Progenitor cell of endocrine pancreas (in vitro differentiated cells): ENCODE data around the gene RBSN. TPM values are rescaled to one million over a fixed set of nuclear protein-coding genes. Genes with fewer than 3 reads are reported as not detected.

Experiments
- DNase-seq: peaks from one replicate; pipeline ENCODE4 v3.0.0; 2021; ENCODE audit warnings: low spot score; ENCODE audit not compliant: unreplicated experiment
- H3K27ac Mint-ChIP-seq: 2 replicates; pipeline ENCODE4 v1.8.0; 2021; ENCODE audit warnings: mild to moderate bottlenecking, moderate library complexity, mixed read lengths
- H3K27me3 Mint-ChIP-seq: 2 replicates; pipeline ENCODE4 v1.8.0; 2021; ENCODE audit warnings: mixed read lengths
- H3K36me3 Mint-ChIP-seq: 2 replicates; pipeline ENCODE4 v1.8.0; 2022; ENCODE audit warnings: mixed read lengths; ENCODE audit not compliant: insufficient read depth
- H3K4me1 Mint-ChIP-seq: 2 replicates; pipeline ENCODE4 v1.8.0; 2021; ENCODE audit warnings: low read depth, mixed read lengths
- H3K4me3 Mint-ChIP-seq: 2 replicates; pipeline ENCODE4 v1.8.0; 2021; ENCODE audit warnings: low read depth, mild to moderate bottlenecking, moderate library complexity, mixed read lengths
- H3K9me3 Mint-ChIP-seq: 2 replicates; pipeline ENCODE4 v1.8.0; 2021; ENCODE audit warnings: low read depth, mixed read lengths
- total RNA-seq: library from RNA; stranded (reverse); gene quantifications from 2 replicates; pipeline ENCODE4 v1.2.1, GENCODE V29; 2021
- TF ChIP-seq, protein P1 (sequence below): fragments of 200-600 bp; sonication (generic); IDR thresholded peaks from one replicate; pipeline ENCODE4 v1.5.0; 2021; ENCODE audit warnings: antibody characterized with exemption, mild to moderate bottlenecking; ENCODE audit not compliant: unreplicated experiment

RBSN gene
- total RNA-seq, 1 donor from 2014 or later: 26.2 TPM

DNA sequence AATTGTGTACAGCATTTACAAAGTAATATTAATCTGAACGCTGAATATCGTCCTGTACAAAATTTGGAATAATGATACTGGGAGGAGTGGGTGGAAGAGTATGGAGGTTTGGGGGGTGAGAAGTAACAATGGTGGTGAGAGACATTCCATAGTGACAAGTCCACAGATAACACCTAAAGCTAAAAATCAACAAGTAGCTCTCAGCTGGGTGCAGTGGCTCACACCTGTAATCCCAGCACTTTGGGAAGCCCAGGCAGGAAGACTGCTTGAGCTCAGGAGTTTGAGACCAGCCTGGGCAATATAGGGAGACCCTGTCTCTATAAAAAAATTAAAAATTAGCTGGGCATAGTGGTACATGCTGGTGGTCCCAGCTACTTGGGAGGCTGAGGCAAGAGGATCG is 38.9 kb downstream of the RBSN start:
- Mint-ChIP-seq H3K9me3 (no peaks in the 10 kb centered on the region), H3K4me1 (peaks cover 16% of the 10 kb centered on the region), H3K4me3 (no peak overlapping the region), H3K36me3 (peaks cover 19% of the 10 kb centered on the region), H3K27me3 (no peaks in the 10 kb centered on the region), H3K27ac (peak overlapping the region; percentile 22)
- TF ChIP-seq, protein P1, sequence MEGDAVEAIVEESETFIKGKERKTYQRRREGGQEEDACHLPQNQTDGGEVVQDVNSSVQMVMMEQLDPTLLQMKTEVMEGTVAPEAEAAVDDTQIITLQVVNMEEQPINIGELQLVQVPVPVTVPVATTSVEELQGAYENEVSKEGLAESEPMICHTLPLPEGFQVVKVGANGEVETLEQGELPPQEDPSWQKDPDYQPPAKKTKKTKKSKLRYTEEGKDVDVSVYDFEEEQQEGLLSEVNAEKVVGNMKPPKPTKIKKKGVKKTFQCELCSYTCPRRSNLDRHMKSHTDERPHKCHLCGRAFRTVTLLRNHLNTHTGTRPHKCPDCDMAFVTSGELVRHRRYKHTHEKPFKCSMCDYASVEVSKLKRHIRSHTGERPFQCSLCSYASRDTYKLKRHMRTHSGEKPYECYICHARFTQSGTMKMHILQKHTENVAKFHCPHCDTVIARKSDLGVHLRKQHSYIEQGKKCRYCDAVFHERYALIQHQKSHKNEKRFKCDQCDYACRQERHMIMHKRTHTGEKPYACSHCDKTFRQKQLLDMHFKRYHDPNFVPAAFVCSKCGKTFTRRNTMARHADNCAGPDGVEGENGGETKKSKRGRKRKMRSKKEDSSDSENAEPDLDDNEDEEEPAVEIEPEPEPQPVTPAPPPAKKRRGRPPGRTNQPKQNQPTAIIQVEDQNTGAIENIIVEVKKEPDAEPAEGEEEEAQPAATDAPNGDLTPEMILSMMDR: no peak
- no peak for DNase-seq

DNA sequence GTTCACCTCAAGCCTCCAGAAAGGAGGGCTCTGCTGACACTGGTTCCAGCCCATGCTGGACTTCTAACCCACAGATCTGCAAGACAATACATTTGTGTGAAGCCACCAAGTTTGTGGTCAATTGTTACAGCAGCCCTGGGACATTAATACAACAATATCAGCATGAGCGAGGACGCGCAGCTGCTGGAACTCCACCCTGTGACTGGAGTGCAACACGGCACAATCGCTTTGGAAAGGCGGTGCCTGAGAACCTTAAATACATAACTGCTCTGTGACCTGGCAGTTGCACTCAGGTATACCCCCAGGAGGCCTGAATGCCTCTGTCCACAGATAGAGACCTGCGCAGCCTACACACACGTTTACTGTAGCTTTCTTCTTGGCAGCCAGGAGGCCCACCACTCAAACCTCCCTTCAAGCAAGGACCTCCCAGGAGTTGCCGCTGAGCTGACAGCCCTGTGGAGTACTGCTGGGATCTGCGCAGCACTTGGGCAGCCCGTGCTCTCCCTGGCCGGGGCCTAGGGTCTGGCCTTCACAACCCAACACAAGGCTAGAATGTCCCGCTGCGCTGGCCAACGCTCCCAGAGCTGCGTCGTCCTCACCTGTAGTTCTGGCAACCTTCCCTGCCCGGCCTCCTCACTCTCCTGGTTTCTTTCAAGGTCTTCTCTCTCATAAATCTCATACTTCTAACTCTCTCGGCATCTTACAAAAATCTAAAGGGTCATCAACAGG is 42.1 kb downstream of the RBSN start:
- Mint-ChIP-seq H3K9me3 (no peaks in the 10 kb centered on the region), H3K4me3 (no peak overlapping the region), H3K27ac (no peak overlapping the region), H3K27me3 (no peaks in the 10 kb centered on the region), H3K36me3 (peaks cover 24% of the 10 kb centered on the region), H3K4me1 (peaks cover 1% of the 10 kb centered on the region)
- TF ChIP-seq, protein P1: no peak
- DNase-seq: no peak

GRCh38 chr3:15055019-15055557 is 43.9 kb downstream of the RBSN start:
- TF ChIP-seq, protein P1: no peak
- DNase-seq: no peak
- H3K27me3 Mint-ChIP-seq: no peaks in the 10 kb centered on the region
- no peaks in the 10 kb centered on the region for H3K9me3 Mint-ChIP-seq
- H3K4me3 Mint-ChIP-seq: no peak overlapping the region
- H3K27ac Mint-ChIP-seq: no peak overlapping the region
- no peaks in the 10 kb centered on the region for H3K4me1 Mint-ChIP-seq
- H3K36me3 Mint-ChIP-seq: peaks cover 22% of the 10 kb centered on the region

DNA sequence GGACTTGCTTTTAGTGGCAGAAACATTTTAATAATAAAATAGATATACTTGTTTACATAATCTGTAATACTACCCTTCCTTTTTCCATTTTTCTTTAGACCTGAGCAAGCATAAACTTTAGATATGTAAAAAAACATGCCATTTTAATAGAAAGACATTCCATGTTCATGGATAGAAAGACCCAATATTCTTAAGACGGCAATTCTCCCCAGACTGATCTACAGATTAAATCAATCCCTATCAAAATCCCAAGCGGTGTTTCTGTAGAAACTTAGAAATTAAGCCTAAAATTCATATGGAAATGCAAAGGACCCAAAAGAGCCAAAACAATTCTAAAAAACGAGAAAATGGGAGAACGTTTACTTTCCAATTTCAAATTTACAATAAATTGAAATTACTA is 45.4 kb downstream of the RBSN start:
- no peaks in the 10 kb centered on the region for H3K4me1 Mint-ChIP-seq
- no peaks in the 10 kb centered on the region for H3K9me3 Mint-ChIP-seq
- no peak overlapping the region for H3K4me3 Mint-ChIP-seq
- no peak overlapping the region for H3K27ac Mint-ChIP-seq
- TF ChIP-seq, protein P1: no peak
- H3K27me3 Mint-ChIP-seq: no peaks in the 10 kb centered on the region
- no peak for DNase-seq
- peaks cover 15% of the 10 kb centered on the region for H3K36me3 Mint-ChIP-seq

GRCh38 chr3:15052335-15053242 is 46.4 kb downstream of the RBSN start:
- peaks cover 12% of the 10 kb centered on the region for H3K36me3 Mint-ChIP-seq
- H3K9me3 Mint-ChIP-seq: no peaks in the 10 kb centered on the region
- no peak overlapping the region for H3K4me3 Mint-ChIP-seq
- no peaks in the 10 kb centered on the region for H3K27me3 Mint-ChIP-seq
- DNase-seq: no peak
- TF ChIP-seq, protein P1: no peak
- no peaks in the 10 kb centered on the region for H3K4me1 Mint-ChIP-seq
- H3K27ac Mint-ChIP-seq: no peak overlapping the region
